Measurements from ENCODE around the gene SPAG17. TPM values are rescaled to one million over a fixed set of nuclear protein-coding genes. Genes with fewer than 3 reads are reported as not detected.

Gene SPAG17
- total RNA-seq, 1 donor from 2014 or later = 1.9 TPM

GRCh38 chr1:117942293-117942692 lies 242.7 kb downstream of the SPAG17 start:
- Histone ChIP-seq H3K36me3 (ENCODE audit: insufficient read depth, low read length) (peaks cover 70% of the 10 kb centered on the region), H3K4me3 (ENCODE audit: insufficient read depth, low read depth, low read length) (no peak overlapping the region), H3K79me2 (ENCODE audit: insufficient read depth, low read length) (no peaks in the 10 kb centered on the region), H3K27ac (ENCODE audit: low read depth, low read length) (no peak overlapping the region), H3K9me3 (ENCODE audit: insufficient read depth, low read depth, low read length) (no peaks in the 10 kb centered on the region), H3K4me2 (ENCODE audit: low read length) (no peak overlapping the region), H3K4me1 (ENCODE audit: insufficient read depth, low read length) (no peaks in the 10 kb centered on the region), H3K9ac (ENCODE audit: low read length) (no peak overlapping the region), H4K20me1 (ENCODE audit: insufficient read depth, low read length) (no peaks in the 10 kb centered on the region), H2AFZ (ENCODE audit: low read depth, low read length) (no peak overlapping the region), H3K27me3 (ENCODE audit: insufficient read depth, low read length) (no peaks in the 10 kb centered on the region)
- H3K27ac Mint-ChIP-seq (ENCODE audit: unreplicated experiment) = no peak overlapping the region
- H3K4me1 Mint-ChIP-seq (ENCODE audit: low read depth, unreplicated experiment) = no peaks in the 10 kb centered on the region
- H3K9me3 Mint-ChIP-seq (ENCODE audit: unreplicated experiment) = no peaks in the 10 kb centered on the region
- DNase-seq (ENCODE audit: low read depth) (no peak), FAIRE-seq (no peak)
- H3K36me3 Mint-ChIP-seq (ENCODE audit: low read depth, unreplicated experiment) = peaks cover 6% of the 10 kb centered on the region
- no peak overlapping the region for H3K4me3 Mint-ChIP-seq (ENCODE audit: unreplicated experiment)
- TF ChIP-seq, protein P1, sequence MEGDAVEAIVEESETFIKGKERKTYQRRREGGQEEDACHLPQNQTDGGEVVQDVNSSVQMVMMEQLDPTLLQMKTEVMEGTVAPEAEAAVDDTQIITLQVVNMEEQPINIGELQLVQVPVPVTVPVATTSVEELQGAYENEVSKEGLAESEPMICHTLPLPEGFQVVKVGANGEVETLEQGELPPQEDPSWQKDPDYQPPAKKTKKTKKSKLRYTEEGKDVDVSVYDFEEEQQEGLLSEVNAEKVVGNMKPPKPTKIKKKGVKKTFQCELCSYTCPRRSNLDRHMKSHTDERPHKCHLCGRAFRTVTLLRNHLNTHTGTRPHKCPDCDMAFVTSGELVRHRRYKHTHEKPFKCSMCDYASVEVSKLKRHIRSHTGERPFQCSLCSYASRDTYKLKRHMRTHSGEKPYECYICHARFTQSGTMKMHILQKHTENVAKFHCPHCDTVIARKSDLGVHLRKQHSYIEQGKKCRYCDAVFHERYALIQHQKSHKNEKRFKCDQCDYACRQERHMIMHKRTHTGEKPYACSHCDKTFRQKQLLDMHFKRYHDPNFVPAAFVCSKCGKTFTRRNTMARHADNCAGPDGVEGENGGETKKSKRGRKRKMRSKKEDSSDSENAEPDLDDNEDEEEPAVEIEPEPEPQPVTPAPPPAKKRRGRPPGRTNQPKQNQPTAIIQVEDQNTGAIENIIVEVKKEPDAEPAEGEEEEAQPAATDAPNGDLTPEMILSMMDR (IDR thresholded peaks at IDR 0.05; ENCODE audit: insufficient read depth, low read depth, low read length) = no peak
- no peak for TF ChIP-seq EZH2 (IDR thresholded peaks at IDR 0.05; ENCODE audit: insufficient read depth, low read length)
- H3K27me3 Mint-ChIP-seq (ENCODE audit: low read depth, unreplicated experiment) = no peaks in the 10 kb centered on the region

GRCh38 chr1:117933769-117934168 lies 251.3 kb downstream of the SPAG17 start:
- Histone ChIP-seq H3K9ac (ENCODE audit: low read length) (no peak overlapping the region), H3K4me2 (ENCODE audit: low read length) (no peak overlapping the region), H3K4me1 (ENCODE audit: insufficient read depth, low read length) (peaks cover 7% of the 10 kb centered on the region), H2AFZ (ENCODE audit: low read depth, low read length) (no peak overlapping the region), H3K79me2 (ENCODE audit: insufficient read depth, low read length) (peaks cover 61% of the 10 kb centered on the region), H3K27me3 (ENCODE audit: insufficient read depth, low read length) (no peaks in the 10 kb centered on the region), H3K27ac (ENCODE audit: low read depth, low read length) (no peak overlapping the region), H3K9me3 (ENCODE audit: insufficient read depth, low read depth, low read length) (no peaks in the 10 kb centered on the region), H3K36me3 (ENCODE audit: insufficient read depth, low read length) (peaks cover 9% of the 10 kb centered on the region), H3K4me3 (ENCODE audit: insufficient read depth, low read depth, low read length) (no peak overlapping the region), H4K20me1 (ENCODE audit: insufficient read depth, low read length) (peaks cover 26% of the 10 kb centered on the region)
- TF ChIP-seq, protein P1 (IDR thresholded peaks at IDR 0.05; ENCODE audit: insufficient read depth, low read depth, low read length) = no peak
- TF ChIP-seq EZH2 (IDR thresholded peaks at IDR 0.05; ENCODE audit: insufficient read depth, low read length) = no peak
- H3K4me1 Mint-ChIP-seq (ENCODE audit: low read depth, unreplicated experiment) = peaks cover 12% of the 10 kb centered on the region
- H3K36me3 Mint-ChIP-seq (ENCODE audit: low read depth, unreplicated experiment) = peaks cover 4% of the 10 kb centered on the region
- FAIRE-seq = no peak
- H3K27ac Mint-ChIP-seq (ENCODE audit: unreplicated experiment) = no peak overlapping the region
- H3K27me3 Mint-ChIP-seq (ENCODE audit: low read depth, unreplicated experiment) = no peaks in the 10 kb centered on the region
- no peak for DNase-seq (ENCODE audit: low read depth)
- no peaks in the 10 kb centered on the region for H3K9me3 Mint-ChIP-seq (ENCODE audit: unreplicated experiment)
- H3K4me3 Mint-ChIP-seq (ENCODE audit: unreplicated experiment) = no peak overlapping the region

- H3K36me3 Mint-ChIP-seq (ENCODE audit: low read depth, unreplicated experiment) = peaks cover 2% of the 10 kb centered on the region
- H3K4me1 Mint-ChIP-seq (ENCODE audit: low read depth, unreplicated experiment) = peaks cover 16% of the 10 kb centered on the region
- peaks cover 73% of the 10 kb centered on the region for H3K79me2 ChIP-seq (ENCODE audit: insufficient read depth, low read length)
- H3K4me3 Mint-ChIP-seq (ENCODE audit: unreplicated experiment) = no peak overlapping the region
- no peak for TF ChIP-seq EZH2 (IDR thresholded peaks at IDR 0.05; ENCODE audit: insufficient read depth, low read length)
- TF ChIP-seq, protein P1 (IDR thresholded peaks at IDR 0.05; ENCODE audit: insufficient read depth, low read depth, low read length) = no peak
- peak overlapping the region; percentile 11 for H3K4me2 ChIP-seq (ENCODE audit: low read length)
- no peak for FAIRE-seq
- no peaks in the 10 kb centered on the region for H3K9me3 Mint-ChIP-seq (ENCODE audit: unreplicated experiment)
- H3K9me3 ChIP-seq (ENCODE audit: insufficient read depth, low read depth, low read length) = no peaks in the 10 kb centered on the region
- peaks cover 12% of the 10 kb centered on the region for H3K4me1 ChIP-seq (ENCODE audit: insufficient read depth, low read length)
- H3K9ac ChIP-seq (ENCODE audit: low read length) = no peak overlapping the region
- H3K27me3 ChIP-seq (ENCODE audit: insufficient read depth, low read length) = no peaks in the 10 kb centered on the region
- DNase-seq (ENCODE audit: low read depth) = no peak
- H3K27me3 Mint-ChIP-seq (ENCODE audit: low read depth, unreplicated experiment) = no peaks in the 10 kb centered on the region
- H3K27ac Mint-ChIP-seq (ENCODE audit: unreplicated experiment) = no peak overlapping the region
- H3K4me3 ChIP-seq (ENCODE audit: insufficient read depth, low read depth, low read length) = no peak overlapping the region
- H3K27ac ChIP-seq (ENCODE audit: low read depth, low read length) = no peak overlapping the region
- H4K20me1 ChIP-seq (ENCODE audit: insufficient read depth, low read length) = peaks cover 34% of the 10 kb centered on the region
- H2AFZ ChIP-seq (ENCODE audit: low read depth, low read length) = no peak overlapping the region
- H3K36me3 ChIP-seq (ENCODE audit: insufficient read depth, low read length) = peaks cover 4% of the 10 kb centered on the region
Measured at GRCh38 chr1:117932576-117932975, 252.5 kb downstream of the SPAG17 start.

Measured in astrocyte (in vitro differentiated cells and primary cell).